HEK293 (cell line): ENCODE data around the gene GPR162.

ENCODE experiments used
- CTCF ChIP-seq: fragments of 450-650 bp; formaldehyde crosslinking; IDR thresholded peaks from 2 replicates; pipeline ENCODE4 v1.5.1; 2016; ENCODE audit warnings: missing biosample characterization, missing genetic modification characterization
- ZNF280D ChIP-seq: fragments of 450-650 bp; formaldehyde crosslinking; IDR thresholded peaks from 2 replicates; pipeline ENCODE4 v1.5.1; 2016; ENCODE audit warnings: missing biosample characterization, missing genetic modification characterization
- ZNF707 ChIP-seq: fragments of 450-650 bp; formaldehyde crosslinking; IDR thresholded peaks from 2 replicates; pipeline ENCODE4 v1.5.1; 2016; ENCODE audit warnings: missing biosample characterization, missing genetic modification characterization

GRCh38 chr12:6849427-6849826 lies 27.8 kb downstream of the GPR162 start:
- TF ChIP-seq CTCF (tag by site-specific recombination): no peak
- no peak for TF ChIP-seq ZNF280D (tag by site-specific recombination)
- TF ChIP-seq ZNF707: no peak
